GM12872 (cell line): ENCODE data around the gene CAMLG.

ENCODE experiments used
- CTCF ChIP-seq: IDR thresholded peaks from 3 replicates; pipeline ENCODE4 v1.5.1; 2011; ENCODE audit warnings: low read depth, mild to moderate bottlenecking, low read length, moderate library complexity; ENCODE audit not compliant: insufficient read depth

CAMLG gene

GRCh38 chr5:134758504-134759341 lies 20.4 kb downstream of the CAMLG start, which contains the start of gene DDX46:
Gene DDX46, plus strand, starts transcription at chr5:134758779. Its CDS starts 160 bp downstream, at chr5:134758939.
- peak; percentile 80 for TF ChIP-seq CTCF

GRCh38 chr5:134769206-134769605 lies 30.9 kb downstream of the CAMLG start:
- TF ChIP-seq CTCF: no peak

GRCh38 chr5:134772461-134773125 lies 34.2 kb downstream of the CAMLG start:
- no peak for TF ChIP-seq CTCF

GRCh38 chr5:134777366-134777765 lies 39.0 kb downstream of the CAMLG start:
- no peak for TF ChIP-seq CTCF

GRCh38 chr5:134784241-134784920 lies 46.0 kb downstream of the CAMLG start:
- TF ChIP-seq CTCF: 0 out of 3 replicates have a peak, but pooled peaks have one; percentile 10

GRCh38 chr5:134784946-134785620 lies 46.7 kb downstream of the CAMLG start:
- no peak for TF ChIP-seq CTCF
